ENCODE data around the gene PSIP1. TPM values are rescaled to one million over a fixed set of nuclear protein-coding genes. Genes with fewer than 3 reads are reported as not detected.

PSIP1 gene
- total RNA-seq, 2 experiments from 2014 or later, result 146 to 151 TPM

DNA sequence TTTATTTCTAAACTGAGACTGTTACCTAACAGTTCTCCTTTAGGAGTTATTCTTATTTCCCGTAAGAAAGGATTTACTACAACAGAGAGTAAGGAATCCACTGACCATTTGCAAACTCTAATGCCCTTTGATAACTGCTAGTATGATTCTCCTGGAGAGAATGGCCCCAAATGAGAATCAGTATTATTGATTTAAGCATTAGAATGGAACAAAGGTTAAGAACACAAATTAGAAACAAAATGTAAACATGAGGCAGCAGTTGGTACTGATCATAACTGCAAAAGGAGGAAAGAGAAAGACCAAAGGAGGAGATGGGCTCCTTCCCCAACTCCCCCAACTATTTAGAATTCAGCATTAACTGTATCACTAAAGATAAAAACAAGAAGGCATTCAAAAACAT, 30.7 kb downstream of the PSIP1 start:
- Histone ChIP-seq H4K20me1 (ENCODE audit: insufficient read depth, low read length) (no peaks in the 10 kb centered on the region; the same call in 1 of the 2 replicates), H3K4me1 (ENCODE audit: insufficient read depth, low read length, poor library complexity, severe bottlenecking) (no peaks in the 10 kb centered on the region), H3K9me2 (ENCODE audit: insufficient read depth, low read length) (no peaks in the 10 kb centered on the region), H3K4me2 (ENCODE audit: low read length) (no peak overlapping the region), H3K79me2 (ENCODE audit: insufficient read depth, low read depth, low read length) (peaks cover 17% of the 10 kb centered on the region; the same call in 1 of the 2 replicates), H3K9me3 (ENCODE audit: low read length) (no peaks in the 10 kb centered on the region), H3K4me3 (ENCODE audit: low read depth, low read length, poor library complexity, severe bottlenecking) (no peak overlapping the region), H3K27ac (ENCODE audit: low read depth, low read length, poor library complexity, severe bottlenecking) (no peak overlapping the region), H3K36me3 (ENCODE audit: insufficient read depth, low read length) (peaks cover 94% of the 10 kb centered on the region), H2AFZ (ENCODE audit: low read length) (no peak overlapping the region)
- intact Hi-C loops (cut with micrococcal nuclease; ENCODE audit: unreplicated experiment), result no loop called here
- no peak for DNase-seq (ENCODE audit: low spot score)
- ChIA-PET POLR2A (interaction anchor here (0.6 kb wide), 1 partner anchor 72 kb away, joined by 3 read pairs; no protein-coding TSS in a partner anchor), CTCF (ENCODE audit: unreplicated experiment) (no interaction called here)
- BruUV-seq (replicated peaks), result no TSS peak
- TF ChIP-seq EZH2phosphoT487 (IDR thresholded peaks at IDR 0.05; ENCODE audit: borderline replicate concordance, low read depth, low read length), result no peak
- TF ChIP-seq, protein P1, sequence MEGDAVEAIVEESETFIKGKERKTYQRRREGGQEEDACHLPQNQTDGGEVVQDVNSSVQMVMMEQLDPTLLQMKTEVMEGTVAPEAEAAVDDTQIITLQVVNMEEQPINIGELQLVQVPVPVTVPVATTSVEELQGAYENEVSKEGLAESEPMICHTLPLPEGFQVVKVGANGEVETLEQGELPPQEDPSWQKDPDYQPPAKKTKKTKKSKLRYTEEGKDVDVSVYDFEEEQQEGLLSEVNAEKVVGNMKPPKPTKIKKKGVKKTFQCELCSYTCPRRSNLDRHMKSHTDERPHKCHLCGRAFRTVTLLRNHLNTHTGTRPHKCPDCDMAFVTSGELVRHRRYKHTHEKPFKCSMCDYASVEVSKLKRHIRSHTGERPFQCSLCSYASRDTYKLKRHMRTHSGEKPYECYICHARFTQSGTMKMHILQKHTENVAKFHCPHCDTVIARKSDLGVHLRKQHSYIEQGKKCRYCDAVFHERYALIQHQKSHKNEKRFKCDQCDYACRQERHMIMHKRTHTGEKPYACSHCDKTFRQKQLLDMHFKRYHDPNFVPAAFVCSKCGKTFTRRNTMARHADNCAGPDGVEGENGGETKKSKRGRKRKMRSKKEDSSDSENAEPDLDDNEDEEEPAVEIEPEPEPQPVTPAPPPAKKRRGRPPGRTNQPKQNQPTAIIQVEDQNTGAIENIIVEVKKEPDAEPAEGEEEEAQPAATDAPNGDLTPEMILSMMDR (conservative IDR thresholded peaks at IDR 0.05; ENCODE audit: low read length), result no peak

DNA sequence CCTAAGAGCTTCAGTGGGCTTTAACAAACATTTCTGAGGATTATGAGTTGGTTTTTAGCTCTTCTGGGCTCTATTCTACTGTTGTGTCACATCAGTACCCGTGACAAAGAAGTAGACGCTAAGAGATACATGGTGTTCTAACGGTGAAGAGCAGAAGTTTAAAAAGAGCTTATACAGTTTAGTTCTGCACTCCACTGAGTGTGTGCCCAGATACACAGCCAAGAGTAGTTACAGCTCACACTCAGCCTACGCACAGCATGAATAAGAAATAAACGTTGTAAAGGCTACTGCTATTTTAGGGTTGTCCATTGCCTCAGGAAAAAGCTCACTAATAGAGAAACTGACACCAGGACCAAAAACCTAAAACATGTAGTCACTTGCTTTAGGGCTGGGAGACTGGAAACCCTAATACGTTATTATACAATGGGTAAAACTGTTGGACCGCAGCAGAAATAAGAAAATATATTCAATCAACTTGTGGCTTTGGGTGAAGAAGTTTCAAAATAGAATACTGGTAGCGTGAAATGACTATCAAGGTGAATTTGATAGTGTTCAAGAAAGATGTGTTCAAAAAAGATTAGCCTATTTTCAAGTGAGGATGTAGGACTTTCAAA, 34.7 kb downstream of the PSIP1 start:
- no peaks in the 10 kb centered on the region for H3K9me2 ChIP-seq (ENCODE audit: insufficient read depth, low read length)
- peaks cover 98% of the 10 kb centered on the region for H3K36me3 ChIP-seq (ENCODE audit: insufficient read depth, low read length)
- H3K4me1 ChIP-seq (ENCODE audit: insufficient read depth, low read length, poor library complexity, severe bottlenecking), result peaks cover 17% of the 10 kb centered on the region
- ChIA-PET POLR2A (interaction anchor here (0.6 to 1.2 kb wide), 4 partner anchors 12 to 75 kb away, joined by 3 to 4 read pairs (median 3); no protein-coding TSS in a partner anchor), CTCF (ENCODE audit: unreplicated experiment) (no interaction called here)
- H3K9me3 ChIP-seq (ENCODE audit: low read length), result no peaks in the 10 kb centered on the region
- peaks cover 18% of the 10 kb centered on the region; the same call in 1 of the 2 replicates for H3K79me2 ChIP-seq (ENCODE audit: insufficient read depth, low read depth, low read length)
- H4K20me1 ChIP-seq (ENCODE audit: insufficient read depth, low read length), result peaks cover 9% of the 10 kb centered on the region; the same call in 1 of the 2 replicates
- H2AFZ ChIP-seq (ENCODE audit: low read length), result no peak overlapping the region
- intact Hi-C loops (cut with micrococcal nuclease; ENCODE audit: unreplicated experiment), result loop anchor here (5.0 kb wide), 1 partner anchor 131 kb away; no protein-coding TSS in a partner anchor
- no TSS peak for BruUV-seq (replicated peaks)
- TF ChIP-seq EZH2phosphoT487 (IDR thresholded peaks at IDR 0.05; ENCODE audit: borderline replicate concordance, low read depth, low read length), result no peak
- TF ChIP-seq, protein P1 (conservative IDR thresholded peaks at IDR 0.05; ENCODE audit: low read length), result no peak
- DNase-seq (ENCODE audit: low spot score), result no peak
- no peak overlapping the region for H3K27ac ChIP-seq (ENCODE audit: low read depth, low read length, poor library complexity, severe bottlenecking)
- H3K4me2 ChIP-seq (ENCODE audit: low read length), result no peak overlapping the region
- no peak overlapping the region for H3K4me3 ChIP-seq (ENCODE audit: low read depth, low read length, poor library complexity, severe bottlenecking)

- H3K4me3 ChIP-seq (ENCODE audit: low read depth, low read length, poor library complexity, severe bottlenecking), result no peak overlapping the region
- ChIA-PET CTCF (ENCODE audit: unreplicated experiment) (no interaction called here), POLR2A (interaction anchor here (0.5 to 2.4 kb wide), 7 partner anchors 16 to 83 kb away, joined by 3 to 6 read pairs (median 5); partner anchors contain the start of gene CCDC171)
- no peak overlapping the region for H2AFZ ChIP-seq (ENCODE audit: low read length)
- no TSS peak for BruUV-seq (replicated peaks)
- H3K9me2 ChIP-seq (ENCODE audit: insufficient read depth, low read length), result no peaks in the 10 kb centered on the region
- H3K79me2 ChIP-seq (ENCODE audit: insufficient read depth, low read depth, low read length), result peaks cover 6% of the 10 kb centered on the region; the same call in 1 of the 2 replicates
- peaks cover 13% of the 10 kb centered on the region; the same call in 1 of the 2 replicates for H4K20me1 ChIP-seq (ENCODE audit: insufficient read depth, low read length)
- H3K4me2 ChIP-seq (ENCODE audit: low read length), result no peak overlapping the region
- no peak for DNase-seq (ENCODE audit: low spot score)
- TF ChIP-seq EZH2phosphoT487 (IDR thresholded peaks at IDR 0.05; ENCODE audit: borderline replicate concordance, low read depth, low read length), result no peak
- TF ChIP-seq, protein P1 (conservative IDR thresholded peaks at IDR 0.05; ENCODE audit: low read length), result no peak
- intact Hi-C loops (cut with micrococcal nuclease; ENCODE audit: unreplicated experiment), result no loop called here
- no peaks in the 10 kb centered on the region for H3K9me3 ChIP-seq (ENCODE audit: low read length)
- H3K36me3 ChIP-seq (ENCODE audit: insufficient read depth, low read length), result peaks cover 100% of the 10 kb centered on the region
- peaks cover 17% of the 10 kb centered on the region for H3K4me1 ChIP-seq (ENCODE audit: insufficient read depth, low read length, poor library complexity, severe bottlenecking)
- H3K27ac ChIP-seq (ENCODE audit: low read depth, low read length, poor library complexity, severe bottlenecking), result no peak overlapping the region
Observed at GRCh38 chr9:15469862-15470261, 40.9 kb downstream of the PSIP1 start.
